SU-DHL-6 (cell line): ENCODE data around the gene SERINC5.

Experiments used
- H2AFZ ChIP-seq: fragments of 200-600 bp; sonication (generic); 2 replicates; pipeline ENCODE4 v1.6.1; 2014; ENCODE audit warnings: low read depth, mild to moderate bottlenecking, moderate library complexity, mixed read lengths, antibody characterized with exemption, low read length; ENCODE audit not compliant: severe bottlenecking
- H3F3A ChIP-seq: fragments of 200-600 bp; shearing (Covaris generic); 2 replicates; pipeline ENCODE4 v1.6.0; 2016; ENCODE audit warnings: antibody characterized with exemption, mild to moderate bottlenecking; ENCODE audit not compliant: insufficient read depth
- H3K27ac ChIP-seq: fragments of 200-600 bp; sonication (generic); 2 replicates; pipeline ENCODE4 v1.5.1; 2016; ENCODE audit warnings: low read depth, mild to moderate bottlenecking, low read length, moderate library complexity, mixed read lengths
- H3K27me3 ChIP-seq: fragments of 200-600 bp; sonication (generic), shearing (Covaris generic); 2 replicates; pipeline ENCODE4 v1.6.0; 2014; ENCODE audit warnings: mild to moderate bottlenecking, low read length
- H3K36me3 ChIP-seq: fragments of 200-600 bp; sonication (generic); 2 replicates; pipeline ENCODE4 v1.6.1; 2014; ENCODE audit warnings: mild to moderate bottlenecking, low read length, mixed read lengths
- H3K4me2 ChIP-seq: fragments of 300-600, 200-600 bp; shearing (Covaris generic), sonication (generic); 2 replicates; pipeline ENCODE4 v1.6.0; 2014; ENCODE audit warnings: low read length, low read depth, mild to moderate bottlenecking; ENCODE audit not compliant: poor library complexity, severe bottlenecking
- H3K4me3 ChIP-seq: fragments of 200-600 bp; sonication (generic); 2 replicates; pipeline ENCODE4 v1.5.1; 2014; ENCODE audit warnings: antibody characterized with exemption, low read length, mild to moderate bottlenecking, mixed read lengths; ENCODE audit not compliant: insufficient read depth, poor library complexity, severe bottlenecking
- H3K79me2 ChIP-seq: fragments of 200-600 bp; sonication (generic); 2 replicates; pipeline ENCODE4 v1.6.1; 2014; ENCODE audit warnings: mild to moderate bottlenecking, low read length, moderate library complexity; ENCODE audit not compliant: insufficient read depth
- H3K9ac ChIP-seq: fragments of 200-600 bp; sonication (generic); 2 replicates; pipeline ENCODE4 v1.7.0; 2014; ENCODE audit warnings: mild to moderate bottlenecking, low read length
- H3K9me2 ChIP-seq: fragments of 200-600 bp; sonication (generic); replicated peaks from 2 replicates; pipeline ENCODE4 v1.6.1; 2014; ENCODE audit warnings: low read length; ENCODE audit not compliant: insufficient read depth
- H3K9me3 ChIP-seq: fragments of 200-600 bp; sonication (generic); 2 replicates; pipeline ENCODE4 v1.6.1; 2014; ENCODE audit warnings: low read length, mixed read lengths; ENCODE audit not compliant: insufficient read depth
- H4K20me1 ChIP-seq: fragments of 200-600 bp; sonication (generic); 2 replicates; pipeline ENCODE4 v1.6.1; 2014; ENCODE audit warnings: low read depth, mild to moderate bottlenecking, antibody characterized with exemption, low read length, moderate library complexity, mixed read lengths
- CTCF ChIP-seq: fragments of 200-600 bp; sonication (generic); IDR thresholded peaks from one replicate; pipeline ENCODE4 v1.5.1; 2017; ENCODE audit warnings: antibody characterized with exemption, mild to moderate bottlenecking, low read length, moderate library complexity; ENCODE audit not compliant: insufficient read depth, poor library complexity, severe bottlenecking
- EZH2phosphoT487 ChIP-seq: fragments of 200-600 bp; sonication (generic), shearing (Covaris generic); conservative IDR thresholded peaks from 2 replicates; pipeline ENCODE4 v1.6.1; 2018; ENCODE audit warnings: mild to moderate bottlenecking, antibody characterized with exemption, low read length, moderate library complexity, mixed read lengths

Gene SERINC5

GRCh38 chr5:80168388-80169028, 87.3 kb downstream of the SERINC5 start:
- H3K4me3 ChIP-seq = no peak overlapping the region
- no peak for TF ChIP-seq EZH2phosphoT487
- TF ChIP-seq CTCF = no peak
- no peaks in the 10 kb centered on the region for H3K9me2 ChIP-seq
- no peaks in the 10 kb centered on the region for H3K79me2 ChIP-seq
- H3K9me3 ChIP-seq = no peaks in the 10 kb centered on the region
- no peak overlapping the region for H3K27ac ChIP-seq
- peaks cover 70% of the 10 kb centered on the region for H3K36me3 ChIP-seq
- no peak overlapping the region for H3K4me2 ChIP-seq
- no peak overlapping the region for H3K9ac ChIP-seq
- no peaks in the 10 kb centered on the region for H3K27me3 ChIP-seq
- H2AFZ ChIP-seq = no peak overlapping the region
- H4K20me1 ChIP-seq = no peaks in the 10 kb centered on the region
- H3F3A ChIP-seq = peaks cover 25% of the 10 kb centered on the region; the same call in 1 of the 2 replicates

GRCh38 chr5:80165452-80165851, 90.4 kb downstream of the SERINC5 start:
- Histone ChIP-seq H3K4me3 (no peak overlapping the region), H3K9ac (no peak overlapping the region), H3K27me3 (no peaks in the 10 kb centered on the region), H3K9me3 (no peaks in the 10 kb centered on the region), H2AFZ (no peak overlapping the region), H3F3A (peaks cover 37% of the 10 kb centered on the region; the same call in 1 of the 2 replicates), H4K20me1 (no peaks in the 10 kb centered on the region), H3K4me2 (no peak overlapping the region), H3K27ac (no peak overlapping the region), H3K36me3 (peaks cover 78% of the 10 kb centered on the region), H3K9me2 (no peaks in the 10 kb centered on the region), H3K79me2 (no peaks in the 10 kb centered on the region)
- TF ChIP-seq CTCF (no peak), EZH2phosphoT487 (no peak)

- H3K4me2 ChIP-seq = no peak overlapping the region
- no peak overlapping the region for H3K27ac ChIP-seq
- H3K36me3 ChIP-seq = peaks cover 67% of the 10 kb centered on the region
- H3K9me3 ChIP-seq = no peaks in the 10 kb centered on the region
- H3F3A ChIP-seq = peaks cover 36% of the 10 kb centered on the region; the same call in 1 of the 2 replicates
- no peak for TF ChIP-seq CTCF
- no peaks in the 10 kb centered on the region for H3K79me2 ChIP-seq
- no peak overlapping the region for H2AFZ ChIP-seq
- no peak overlapping the region for H3K9ac ChIP-seq
- no peaks in the 10 kb centered on the region for H3K27me3 ChIP-seq
- no peaks in the 10 kb centered on the region for H3K9me2 ChIP-seq
- H4K20me1 ChIP-seq = no peaks in the 10 kb centered on the region
- no peak overlapping the region for H3K4me3 ChIP-seq
Observed at GRCh38 chr5:80161165-80161564, 94.7 kb downstream of the SERINC5 start.
